ENCODE results near the gene TNIK.
A peak's percentile ranks its signal among the peaks of the same experiment; 100 is the strongest.

TNIK gene

GRCh38 chr3:171058873-171059603, 401.2 kb downstream of the TNIK start:
- DNase-seq, result no peak

- DNase-seq, result no peak
Observed at GRCh38 chr3:171058058-171058457, 402.1 kb downstream of the TNIK start.

- DNase-seq, result no peak
Observed at GRCh38 chr3:171057072-171057471, 403.1 kb downstream of the TNIK start.

GRCh38 chr3:171056528-171056927, 403.7 kb downstream of the TNIK start:
- peak in 1 of 3 donors; percentile 13 for DNase-seq

- DNase-seq, result no peak
Observed at GRCh38 chr3:171055336-171056178, 404.6 kb downstream of the TNIK start.

- DNase-seq, result peak in 2 of 3 donors; percentile 2 to 11
Observed at GRCh38 chr3:171054921-171055320, 405.3 kb downstream of the TNIK start.

GRCh38 chr3:171054231-171054630, 406.0 kb downstream of the TNIK start:
- DNase-seq, result no peak

- peak; percentile 64 to 74 (median 66) for DNase-seq
Observed at GRCh38 chr3:171049861-171050444, 410.3 kb downstream of the TNIK start.

- no peak for DNase-seq
Observed at GRCh38 chr3:171046760-171047159, 413.4 kb downstream of the TNIK start.

- no peak for DNase-seq
Observed at GRCh38 chr3:171044835-171045793, 415.1 kb downstream of the TNIK start.

- no peak for DNase-seq
Observed at GRCh38 chr3:171044384-171044783, 415.8 kb downstream of the TNIK start.

- no peak for DNase-seq
Observed at GRCh38 chr3:171039674-171040073, 420.5 kb downstream of the TNIK start.

- no peak for DNase-seq
Observed at GRCh38 chr3:171038342-171038741, 421.9 kb downstream of the TNIK start.

- no peak for DNase-seq
Observed at GRCh38 chr3:171028779-171029232, 431.4 kb downstream of the TNIK start.

- peak in 2 of 3 donors; percentile 5 to 26 for DNase-seq
Observed at GRCh38 chr3:171028025-171028778, 432.0 kb downstream of the TNIK start.

GRCh38 chr3:171026597-171027293, 433.5 kb downstream of the TNIK start, which contains the start of gene SLC2A2:
Gene SLC2A2 (minus strand): TSS chr3:171026720. CDS start chr3:171026670, 50 bp downstream.
- DNase-seq, result no peak

GRCh38 chr3:171023566-171023965, 436.6 kb downstream of the TNIK start:
- no peak for DNase-seq

GRCh38 chr3:171021377-171021776, 438.8 kb downstream of the TNIK start:
- DNase-seq, result no peak

GRCh38 chr3:171018156-171018935, 441.9 kb downstream of the TNIK start:
- DNase-seq, result no peak

Measured in suppressor macrophage treated with lipopolysaccharide for 1 hour (primary cell).